Measurements from ENCODE around the gene BOLL.
"Not testable (repeated sequence)": the region's sequence is repeated elsewhere in the genome, so short reads cannot be mapped to it uniquely, and the experiment has no call there.

Gene BOLL

DNA sequence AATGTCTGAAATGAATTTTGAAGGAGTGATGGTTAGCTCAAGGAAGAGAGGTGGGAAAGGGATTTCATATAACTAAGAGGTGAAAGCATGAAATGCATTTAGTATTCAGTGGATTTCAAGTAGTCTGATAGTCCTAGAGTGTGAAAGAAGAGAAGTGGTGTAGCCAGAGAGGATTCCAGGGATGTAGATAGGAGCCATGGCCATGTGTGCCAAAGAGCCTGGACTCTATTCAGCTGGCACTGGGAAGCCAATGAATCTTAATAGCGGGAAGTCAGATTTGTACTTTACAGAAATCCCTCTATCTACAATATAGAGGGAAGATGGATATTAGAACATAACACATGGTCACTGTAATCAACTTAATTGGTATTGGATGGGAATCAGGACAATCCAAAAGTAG, 8.3 kb upstream of the BOLL start:
- DNase-seq: no peak

DNA sequence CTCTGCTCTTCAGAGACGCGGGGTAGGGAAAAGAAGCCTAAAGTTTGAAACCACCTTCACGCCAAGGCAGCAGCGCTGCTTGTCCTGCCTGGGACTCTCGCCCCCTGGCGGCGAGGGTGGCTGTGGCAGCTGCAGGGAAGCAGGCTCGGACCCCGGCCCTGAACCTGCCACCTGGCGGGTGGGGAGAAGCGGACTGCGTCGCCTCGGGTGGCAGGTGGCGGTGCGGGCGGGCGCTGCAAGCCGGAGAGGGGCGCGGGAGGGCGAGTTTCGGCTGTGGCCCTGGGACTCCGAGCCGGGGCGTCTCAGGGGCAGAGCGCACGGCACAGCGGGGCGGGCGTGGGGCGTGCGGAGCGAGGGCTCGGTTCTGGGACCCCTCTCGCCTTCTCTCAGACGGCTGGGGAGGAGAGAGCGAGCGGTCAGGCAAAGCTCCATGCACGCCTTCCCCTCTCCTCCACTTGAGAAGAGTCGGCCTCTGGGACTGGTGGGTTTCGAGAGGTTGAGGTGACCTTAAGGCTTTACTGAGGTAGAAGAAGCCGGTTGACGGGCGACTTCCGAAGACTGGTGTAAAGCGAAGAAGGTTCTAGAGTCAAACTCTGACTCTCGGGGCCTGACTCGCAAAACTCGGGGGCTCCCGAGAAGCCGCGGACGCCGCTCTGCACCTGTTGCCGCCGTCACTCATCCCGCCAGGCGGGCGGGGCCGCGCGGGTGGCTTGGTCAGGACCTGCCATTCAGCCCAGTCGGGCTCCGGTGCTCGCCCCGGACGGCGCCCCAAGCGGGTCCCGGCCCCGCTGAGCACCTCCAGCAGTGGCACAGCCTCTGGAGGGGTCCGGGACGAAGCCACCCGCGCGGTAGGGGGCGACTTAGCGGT, 1.1 kb upstream of the BOLL start:
- DNase-seq: no peak

DNA sequence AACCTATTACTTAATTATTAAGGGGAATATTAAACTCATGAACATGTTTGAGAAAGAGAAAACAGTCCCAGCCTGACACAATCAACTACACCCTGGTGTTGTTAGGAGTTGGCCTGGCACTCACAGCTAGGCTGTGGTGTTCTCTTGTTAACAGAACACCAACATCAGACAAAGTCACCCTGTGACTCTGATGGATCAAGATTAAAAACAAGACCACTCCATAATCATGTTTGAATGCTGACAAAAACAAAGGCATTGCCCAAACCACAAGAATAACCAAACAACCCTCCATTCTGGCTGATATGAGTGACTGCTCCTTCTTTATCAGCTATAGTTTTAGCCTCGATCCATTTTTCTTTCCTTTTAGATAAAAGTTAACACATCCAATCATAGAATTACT, 3.0 kb downstream of the BOLL start:
- DNase-seq: no peak

DNA sequence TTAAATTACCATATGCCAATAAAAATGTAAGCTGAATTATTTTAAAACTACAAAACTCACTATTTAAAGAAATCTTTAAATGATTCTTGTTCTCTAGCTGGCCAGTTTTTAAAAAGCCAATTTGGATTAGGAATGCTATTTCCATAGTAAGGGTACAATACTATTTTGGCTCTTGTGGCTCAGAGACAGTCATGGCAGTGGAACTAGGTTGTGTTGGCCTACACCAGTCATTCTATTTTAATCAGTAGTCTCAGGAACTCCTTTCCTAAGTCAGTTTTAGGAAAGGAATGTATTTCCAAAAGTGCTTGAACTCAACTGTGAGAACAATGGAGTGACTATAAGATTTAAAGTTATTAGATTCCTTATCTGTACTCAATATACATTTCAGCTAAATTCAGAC, 5.9 kb downstream of the BOLL start:
- no peak for DNase-seq

DNA sequence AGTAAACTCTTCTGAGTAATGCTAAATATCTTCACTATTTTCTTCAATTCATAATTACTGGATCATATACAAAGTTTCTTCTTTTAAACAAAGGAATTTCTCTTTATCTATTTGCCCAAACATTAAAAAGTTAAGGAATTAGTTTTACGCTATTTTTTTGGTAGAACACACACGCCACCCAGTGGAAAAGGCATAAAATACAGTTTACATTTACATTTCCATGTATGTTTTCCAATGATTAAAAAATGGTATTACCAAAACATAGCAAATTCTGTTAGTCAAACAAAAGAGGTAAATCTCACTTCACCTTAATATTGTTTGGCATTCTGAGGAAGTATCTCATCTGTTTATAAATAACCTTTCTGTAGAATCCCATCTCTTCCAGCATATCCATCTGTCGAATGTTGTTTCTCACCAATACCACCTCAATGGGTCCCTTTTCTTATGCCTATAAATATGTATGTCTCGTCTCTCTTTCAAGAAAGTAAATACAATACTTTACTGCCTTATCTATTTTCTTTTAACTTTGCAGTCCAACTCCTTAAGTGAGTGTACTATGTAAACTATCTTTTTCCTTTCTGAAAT, 7.2 kb downstream of the BOLL start:
- DNase-seq: peak; percentile 7

DNA sequence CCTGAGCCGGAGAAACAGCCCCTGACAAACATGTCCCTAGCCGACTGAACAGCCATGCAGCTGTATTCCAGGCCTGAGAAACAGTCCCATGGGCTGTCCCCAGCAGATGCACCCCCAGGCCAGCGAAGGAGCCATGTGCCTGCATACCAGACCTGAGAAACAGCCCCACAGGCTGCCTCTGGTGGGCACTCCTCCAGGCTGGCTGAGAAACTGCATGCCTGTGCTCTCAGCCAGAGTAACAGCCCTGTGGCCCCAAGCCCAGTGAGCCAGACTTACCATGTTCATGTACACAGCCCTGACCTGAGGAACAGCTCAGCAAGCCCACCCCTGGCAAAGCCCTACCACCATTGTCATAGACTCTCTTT, 24.8 kb downstream of the BOLL start:
- no peak for DNase-seq

DNA sequence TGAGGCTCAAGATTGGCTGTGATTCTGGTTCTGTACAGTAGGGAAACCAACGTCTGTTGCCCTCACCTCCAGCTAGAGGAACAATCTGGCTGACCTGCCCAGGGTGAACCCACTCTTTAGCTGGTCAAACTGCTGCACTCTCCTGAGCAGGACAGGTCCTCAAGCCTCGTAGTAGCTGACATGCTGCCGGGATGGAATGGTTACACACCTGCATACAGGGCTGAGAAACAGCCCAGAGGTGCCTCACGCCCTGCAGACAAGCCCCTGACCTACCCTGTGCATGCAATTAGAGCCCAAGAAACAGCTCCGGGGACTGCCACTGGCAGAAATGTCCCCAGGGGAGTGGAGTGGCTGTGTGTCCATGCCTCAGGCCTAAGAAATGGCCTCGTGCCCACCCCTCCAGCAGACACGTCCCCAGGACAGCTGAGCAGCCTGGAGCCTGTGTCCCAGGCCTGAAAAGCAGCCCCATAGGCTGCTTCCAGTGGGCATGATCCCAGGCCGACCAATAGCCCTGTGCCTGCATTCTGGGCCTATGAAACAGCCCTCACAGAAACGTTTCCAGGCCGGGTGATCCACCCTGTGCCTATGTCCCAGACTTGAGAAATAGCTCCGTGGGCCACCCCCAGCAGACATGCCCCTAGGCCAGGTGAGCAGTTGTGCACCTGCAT, 25.4 kb downstream of the BOLL start:
- no peak for DNase-seq

DNA sequence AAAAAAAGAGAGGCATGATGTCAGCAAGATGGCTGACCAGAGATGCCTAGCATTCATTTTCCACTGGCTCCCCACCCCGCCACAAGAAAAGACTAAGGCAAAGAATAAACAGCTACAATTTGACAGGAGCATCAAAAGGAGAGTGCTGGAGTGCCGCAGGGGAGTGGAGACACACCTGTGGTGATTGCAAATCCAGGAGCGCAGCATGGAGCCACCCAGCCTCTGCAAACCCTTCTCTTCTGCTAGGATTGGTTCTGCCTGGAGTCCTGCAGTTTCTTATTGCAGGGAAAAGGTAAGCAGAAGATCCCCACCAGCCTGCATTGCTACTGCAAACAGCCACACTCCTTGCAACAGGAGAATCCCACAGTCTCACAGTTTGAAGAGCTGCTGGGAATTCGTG, 26.1 kb downstream of the BOLL start:
- DNase-seq: no peak

DNA sequence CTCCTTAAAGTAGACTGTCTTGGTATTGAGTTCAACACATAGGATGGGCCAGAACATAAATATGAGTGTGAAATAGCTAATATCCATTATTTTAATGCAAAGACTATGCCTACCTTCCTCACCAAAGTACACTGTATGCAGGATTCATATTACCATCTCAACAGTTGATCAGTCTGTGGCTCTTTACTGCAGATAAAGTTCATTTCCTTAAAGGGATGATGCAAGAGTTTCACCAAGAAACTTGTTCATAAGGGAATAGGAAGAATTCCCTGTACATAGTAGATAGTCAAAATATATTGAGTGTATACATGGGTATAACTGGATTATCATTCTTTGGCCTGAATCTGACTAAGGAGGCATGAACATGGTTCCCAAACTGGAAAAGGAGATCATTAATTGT, 44.9 kb downstream of the BOLL start:
- DNase-seq: no peak

DNA sequence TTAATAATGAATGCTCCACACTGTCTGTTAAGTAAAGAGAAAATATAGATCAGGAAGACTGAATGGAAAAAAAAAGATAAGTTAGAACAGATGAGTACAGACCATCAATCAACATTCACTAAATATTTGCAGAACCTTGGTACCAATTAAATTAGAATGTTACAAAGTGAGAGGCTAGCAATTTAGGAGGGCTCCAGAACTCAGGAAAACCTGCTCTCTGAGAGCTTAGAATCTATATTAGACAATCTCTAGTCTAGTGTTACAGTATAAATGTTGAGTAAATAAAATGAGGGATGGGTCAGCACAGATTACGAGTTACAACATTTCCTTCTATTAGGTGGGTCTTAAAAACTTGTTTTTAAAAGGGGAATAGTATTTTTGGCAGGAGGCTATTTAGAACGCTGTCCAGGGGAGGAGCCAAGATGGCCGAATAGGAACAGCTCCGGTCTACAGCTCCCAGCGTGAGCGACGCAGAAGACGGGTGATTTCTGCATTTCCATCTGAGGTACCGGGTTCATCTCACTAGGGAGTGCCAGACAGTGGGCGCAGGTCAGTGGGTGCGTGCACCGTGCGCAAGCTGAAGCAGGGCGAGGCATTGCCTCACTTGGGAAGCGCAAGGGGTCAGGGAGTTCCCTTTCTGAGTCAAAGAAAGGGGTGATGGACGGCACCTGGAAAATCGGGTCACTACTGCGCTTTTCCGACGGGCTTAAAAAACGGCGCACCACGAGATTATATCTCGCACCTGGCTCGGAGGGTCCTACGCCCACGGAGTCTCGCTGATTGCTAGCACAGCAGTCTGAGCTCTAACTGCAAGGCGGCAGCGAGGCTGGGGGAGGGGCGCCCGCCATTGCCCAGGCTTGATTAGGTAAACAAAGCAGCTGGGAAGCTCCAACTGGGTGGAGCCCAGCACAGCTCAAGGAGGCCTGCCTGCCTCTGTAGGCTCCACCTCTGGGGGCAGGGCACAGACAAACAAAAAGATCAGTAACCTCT, 56.3 kb downstream of the BOLL start:
- DNase-seq: not testable (repeated sequence)

DNA sequence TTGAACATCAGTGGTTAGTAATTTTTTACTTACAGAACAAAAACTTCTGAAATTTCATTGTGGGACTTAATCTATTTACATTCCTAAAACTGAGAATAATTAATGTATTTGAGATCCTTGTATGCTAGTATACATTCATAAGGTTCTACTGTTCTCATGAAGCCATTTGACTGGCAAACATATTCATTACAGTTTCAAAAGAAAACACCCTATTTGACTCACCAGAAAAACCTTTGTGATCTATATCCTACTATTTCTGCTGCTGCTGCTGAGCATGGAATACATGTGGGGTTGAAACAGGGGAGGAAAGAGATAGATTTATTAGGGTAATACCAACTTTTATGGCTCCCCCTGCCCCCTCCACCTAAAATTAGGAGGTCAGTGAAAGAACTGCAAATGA, 58.1 kb downstream of the BOLL start:
- no peak for DNase-seq

DNA sequence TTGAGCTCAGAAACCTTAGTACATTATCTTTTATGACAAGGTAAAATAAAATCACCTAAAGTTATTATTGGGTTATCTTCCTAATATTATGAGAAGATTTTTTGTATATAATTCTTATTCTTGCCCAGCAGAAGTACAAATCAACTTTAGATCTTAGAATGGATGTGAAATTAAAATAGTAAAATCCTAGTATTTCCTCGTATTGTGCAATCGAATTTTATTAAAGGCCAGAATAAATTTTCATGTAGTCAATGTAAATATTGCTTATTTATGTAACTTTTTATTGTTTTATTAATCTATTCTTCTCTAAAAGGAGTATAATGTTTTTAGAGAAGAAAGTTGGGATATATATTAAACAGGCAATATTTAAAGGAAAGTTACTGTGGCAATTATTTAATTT, 67.3 kb downstream of the BOLL start:
- DNase-seq: no peak

DNA sequence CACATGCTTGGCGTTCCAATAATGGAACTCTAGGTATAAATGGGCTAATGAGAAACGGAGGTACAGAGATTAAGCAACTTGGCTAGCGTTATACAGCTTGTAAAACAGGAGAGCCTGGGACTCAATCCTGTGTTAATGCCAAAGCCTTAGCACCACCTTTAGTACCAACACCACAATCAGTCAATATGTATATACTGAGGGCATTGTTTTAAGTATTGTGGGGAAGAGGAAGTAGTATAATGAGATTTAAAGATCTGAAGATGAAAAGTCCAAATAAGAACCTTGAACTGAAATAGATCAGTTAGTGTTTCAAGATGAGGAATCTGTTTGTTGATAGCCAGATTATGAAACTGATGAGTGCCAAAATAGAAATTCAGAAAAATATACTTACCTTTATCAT, 71.8 kb downstream of the BOLL start:
- no peak for DNase-seq

DNA sequence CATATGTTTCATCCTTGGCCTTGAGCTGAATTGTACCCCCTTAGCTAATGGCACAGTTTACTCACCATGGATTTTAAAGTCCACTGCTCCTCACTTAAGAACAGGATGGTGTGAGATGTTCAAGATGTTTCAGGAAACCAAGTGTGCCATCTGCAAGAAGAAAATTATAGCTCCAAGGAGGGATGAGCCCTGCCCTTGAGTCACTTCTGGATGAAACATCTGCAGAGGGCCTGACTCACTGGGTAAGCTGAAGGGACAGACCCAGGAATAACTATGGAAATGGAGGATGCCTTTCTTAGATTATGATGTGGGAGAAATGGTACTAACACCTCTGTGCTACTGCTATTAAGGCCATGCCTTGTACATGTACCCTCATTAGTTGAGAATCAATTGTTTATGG, 73.5 kb downstream of the BOLL start:
- no peak for DNase-seq

DNA sequence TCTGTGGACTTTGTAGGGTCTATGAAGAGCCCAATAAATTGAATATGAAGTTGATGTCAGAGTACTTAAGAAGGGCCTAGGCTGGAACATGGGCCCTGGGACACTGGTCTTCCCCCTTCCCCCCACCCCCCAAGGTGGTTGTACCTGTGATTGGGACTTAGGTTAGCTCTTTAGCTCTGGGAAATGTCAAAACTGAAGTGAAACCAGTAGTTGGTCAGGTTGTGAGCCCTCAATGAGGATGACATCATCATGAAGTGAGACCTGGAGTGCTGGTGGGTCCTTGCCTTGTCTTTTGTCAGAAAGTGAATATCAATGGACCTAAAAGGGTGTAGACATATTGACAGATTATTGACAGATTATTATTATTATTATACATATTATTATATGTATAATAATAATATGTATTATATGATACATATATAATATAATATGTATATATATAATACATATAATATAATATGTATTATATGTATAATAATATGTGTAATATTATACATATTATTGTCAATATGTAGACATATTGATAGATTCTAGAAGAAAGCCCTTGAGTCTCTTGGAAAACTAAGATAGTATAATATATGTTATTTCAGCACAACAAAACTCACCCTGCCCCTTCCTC, 74.6 kb downstream of the BOLL start:
- no peak for DNase-seq

DNA sequence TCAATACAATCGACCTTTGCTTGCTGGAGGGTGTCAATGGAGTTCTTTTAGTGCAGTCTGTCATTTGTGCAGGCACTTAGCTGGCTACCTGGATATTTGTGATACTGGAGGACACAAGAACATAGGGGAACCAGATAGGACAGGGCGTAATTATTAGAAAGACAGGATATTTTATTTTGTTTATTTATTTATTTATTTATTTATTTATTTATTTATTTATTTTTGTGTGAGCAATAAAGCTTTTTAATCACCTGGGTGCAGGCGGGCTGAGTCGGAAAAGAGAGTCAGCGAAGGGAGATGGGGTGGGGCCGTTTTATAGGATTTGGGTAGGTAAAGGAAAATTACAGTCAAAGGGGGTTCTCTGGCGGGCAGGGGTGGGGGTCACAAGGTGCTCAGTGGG, 76.0 kb downstream of the BOLL start:
- not testable (repeated sequence) for DNase-seq

DNA sequence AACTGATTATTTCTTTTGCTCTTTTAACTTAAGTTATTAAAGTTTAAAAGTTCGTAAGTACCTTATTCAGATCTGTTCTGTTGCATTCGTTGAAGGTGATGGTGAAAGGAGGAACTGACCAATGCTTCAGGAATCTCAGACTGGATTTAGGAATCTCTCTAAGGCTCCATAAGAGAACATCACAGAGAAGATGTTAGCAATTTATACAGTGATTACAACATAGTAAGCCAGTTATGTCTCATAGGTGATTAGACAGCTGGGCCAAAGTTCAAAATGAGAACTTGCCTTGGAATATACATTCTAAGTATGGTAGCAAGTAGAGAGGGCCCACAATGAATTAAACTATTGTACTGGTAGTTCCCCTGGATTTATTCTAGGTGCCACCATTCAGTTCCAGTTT, 76.8 kb downstream of the BOLL start:
- no peak for DNase-seq

DNA sequence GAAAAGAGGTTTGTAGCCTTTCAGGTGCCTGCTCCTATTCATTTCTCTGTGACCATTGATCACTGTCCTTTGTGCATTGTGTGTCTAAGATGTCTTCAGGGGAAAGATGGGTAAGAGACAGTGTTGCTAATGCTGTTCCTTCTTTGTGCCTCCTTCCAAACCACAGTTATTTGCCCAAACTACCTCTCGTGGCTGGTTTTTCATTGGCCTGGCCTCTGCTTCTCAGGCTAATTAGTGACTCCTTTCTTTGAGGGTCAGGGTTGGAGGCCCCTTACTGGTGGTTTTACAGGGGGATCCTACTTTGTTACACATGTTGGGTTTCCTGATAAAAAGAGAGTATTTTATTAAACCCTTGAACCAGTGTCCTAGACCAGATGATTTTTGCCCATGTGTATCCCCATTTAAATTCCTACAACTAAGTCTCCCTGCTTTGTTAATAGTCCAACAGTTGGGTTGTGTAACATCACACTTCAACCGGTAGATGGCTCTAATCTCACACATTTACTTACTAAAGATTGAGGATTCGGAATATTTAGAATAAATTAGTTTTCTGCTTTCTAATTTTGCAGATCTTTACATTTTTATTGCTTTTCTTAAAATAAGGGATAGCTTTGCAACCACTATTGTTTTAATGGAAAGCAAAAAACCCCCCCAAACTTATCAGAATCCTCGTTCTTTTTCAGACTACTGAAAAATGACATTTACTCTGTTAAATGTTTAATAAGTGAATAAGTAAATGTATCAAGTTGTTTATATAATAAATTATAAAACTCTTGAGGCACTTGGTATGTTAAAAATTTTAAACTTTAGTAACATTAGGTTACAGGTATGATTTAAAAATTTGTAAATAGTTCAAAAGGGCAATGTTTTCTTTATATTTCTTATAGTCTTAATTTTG, 77.6 kb downstream of the BOLL start:
- DNase-seq: peak; percentile 9

DNA sequence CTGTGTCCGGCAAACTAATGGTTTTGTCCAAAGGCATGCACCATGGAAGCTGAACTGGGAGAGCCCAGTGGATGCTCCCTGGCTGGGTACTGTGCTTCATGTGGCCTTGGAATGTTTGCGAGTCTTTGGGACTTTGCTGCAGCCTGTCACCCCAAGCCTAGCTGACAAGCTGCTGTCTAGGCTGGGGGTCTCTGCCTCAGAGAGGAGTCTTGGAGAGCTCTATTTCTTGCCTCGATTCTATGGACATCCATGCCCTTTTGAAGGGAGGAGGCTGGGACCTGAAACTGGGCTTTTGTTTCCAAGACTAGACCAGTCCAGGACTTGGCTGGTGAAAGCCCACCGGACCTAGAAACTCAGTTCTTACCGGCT, 78.3 kb downstream of the BOLL start:
- DNase-seq: no peak

DNA sequence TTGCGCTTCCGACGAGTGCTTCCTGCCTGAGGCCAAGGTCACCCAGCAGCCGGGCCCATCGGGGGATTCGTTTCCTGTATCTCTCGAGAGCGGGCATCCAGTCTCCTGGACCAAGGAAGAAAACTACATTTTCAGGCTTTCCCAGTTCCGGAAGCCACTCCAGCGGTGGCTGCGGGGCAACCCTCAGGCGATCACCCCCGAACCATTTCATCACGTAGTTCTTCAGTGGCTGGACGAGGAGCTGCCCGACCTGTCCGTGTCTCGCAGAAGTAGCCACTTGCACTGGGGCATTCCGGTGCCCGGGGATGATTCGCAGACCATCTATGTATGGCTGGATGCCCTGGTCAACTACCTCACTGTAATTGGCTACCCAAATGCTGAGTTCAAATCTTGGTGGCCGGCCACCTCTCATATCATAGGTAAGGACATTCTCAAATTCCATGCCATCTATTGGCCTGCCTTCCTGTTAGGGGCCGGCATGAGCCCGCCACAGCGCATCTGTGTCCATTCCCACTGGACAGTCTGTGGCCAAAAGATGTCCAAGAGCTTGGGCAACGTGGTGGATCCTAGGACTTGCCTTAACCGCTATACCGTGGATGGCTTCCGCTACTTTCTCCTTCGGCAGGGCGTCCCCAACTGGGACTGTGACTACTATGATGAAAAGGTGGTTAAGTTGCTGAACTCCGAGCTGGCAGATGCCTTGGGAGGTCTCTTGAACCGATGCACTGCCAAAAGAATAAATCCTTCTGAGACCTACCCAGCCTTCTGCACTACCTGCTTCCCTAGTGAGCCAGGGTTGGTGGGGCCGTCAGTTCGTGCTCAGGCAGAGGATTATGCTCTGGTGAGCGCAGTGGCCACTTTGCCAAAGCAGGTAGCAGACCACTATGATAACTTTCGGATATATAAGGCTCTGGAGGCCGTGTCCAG, 78.9 kb downstream of the BOLL start:
- no peak for DNase-seq
